Measurements from ENCODE around the gene COG3. TPM values are rescaled to one million over a fixed set of nuclear protein-coding genes. Genes with fewer than 3 reads are reported as not detected.

Gene COG3
- polyA plus RNA-seq, 1 donor: 24.7 TPM

GRCh38 chr13:45472171-45472705 is 7.5 kb downstream of the COG3 start:
- Histone ChIP-seq H3K36me3 (ENCODE audit: control insufficient read depth, insufficient read depth, low read length) (peaks cover 5% of the 10 kb centered on the region), H3K9me3 (ENCODE audit: control insufficient read depth, low read depth, low read length) (no peaks in the 10 kb centered on the region), H3K27ac (ENCODE audit: low read length) (no peak overlapping the region), H3K4me3 (ENCODE audit: low read length) (no peak overlapping the region), H3K27me3 (ENCODE audit: control insufficient read depth, insufficient read depth, low read length) (no peaks in the 10 kb centered on the region), H3K4me1 (ENCODE audit: control insufficient read depth, insufficient read depth, low read length) (peaks cover 14% of the 10 kb centered on the region)
- DNase-seq: no peak

- Histone ChIP-seq H3K27me3 (ENCODE audit: control insufficient read depth, insufficient read depth, low read length) (no peaks in the 10 kb centered on the region), H3K4me3 (ENCODE audit: low read length) (no peak overlapping the region), H3K4me1 (ENCODE audit: control insufficient read depth, insufficient read depth, low read length) (peaks cover 3% of the 10 kb centered on the region), H3K9me3 (ENCODE audit: control insufficient read depth, low read depth, low read length) (no peaks in the 10 kb centered on the region), H3K27ac (ENCODE audit: low read length) (no peak overlapping the region), H3K36me3 (ENCODE audit: control insufficient read depth, insufficient read depth, low read length) (peaks cover 7% of the 10 kb centered on the region)
- no CpG with 5 or more reads among the region's 2 CpGs for WGBS (ENCODE audit: insufficient coverage, low lambda C conversion rate)
- no peak for DNase-seq
These were observed 8.9 kb downstream of the COG3 start for GRCh38 chr13:45473627-45474026.

DNA sequence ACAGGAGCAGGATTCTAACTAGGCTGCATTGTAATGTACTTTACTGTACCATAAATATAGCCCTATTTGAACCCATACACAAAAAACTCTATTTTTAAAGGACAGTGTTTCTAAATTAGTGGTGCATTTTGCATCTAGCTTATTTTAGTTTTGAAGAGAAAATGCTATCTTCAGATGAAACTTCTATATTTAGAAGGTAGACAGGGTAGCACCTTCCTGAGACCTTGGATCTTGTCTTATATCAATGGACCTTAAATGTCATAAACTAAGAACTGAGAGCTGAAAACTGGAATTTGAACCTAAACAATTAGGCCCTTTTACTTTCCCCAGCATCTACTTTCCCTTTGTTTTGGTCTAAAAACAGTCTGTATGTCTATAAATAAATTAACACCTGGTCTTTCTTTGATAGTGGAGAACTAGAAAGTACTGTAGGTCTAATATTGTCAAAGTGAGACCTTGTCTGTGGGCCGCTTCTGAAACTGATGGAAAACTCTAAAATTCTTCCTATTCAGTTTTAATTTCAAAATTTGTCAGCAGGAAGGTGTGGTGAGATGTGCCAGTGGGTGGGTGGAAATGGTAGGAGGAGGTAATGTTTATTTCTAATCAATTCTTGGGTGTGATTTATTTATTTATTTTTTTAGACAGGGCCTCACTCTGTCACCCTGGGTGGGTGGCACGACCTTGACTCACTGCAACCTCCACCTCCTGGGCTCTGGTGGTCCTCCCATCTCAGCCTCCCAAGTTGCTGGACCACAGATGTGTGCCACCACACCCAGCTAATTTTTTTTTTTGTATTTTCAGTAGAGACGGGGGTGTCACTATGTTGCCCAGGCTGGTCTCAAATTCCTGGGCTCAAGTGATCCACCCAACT is 10.1 kb downstream of the COG3 start:
- no peak for DNase-seq
- H3K9me3 ChIP-seq (ENCODE audit: control insufficient read depth, low read depth, low read length): no peaks in the 10 kb centered on the region
- H3K36me3 ChIP-seq (ENCODE audit: control insufficient read depth, insufficient read depth, low read length): peaks cover 11% of the 10 kb centered on the region
- no peaks in the 10 kb centered on the region for H3K4me1 ChIP-seq (ENCODE audit: control insufficient read depth, insufficient read depth, low read length)
- no peaks in the 10 kb centered on the region for H3K27me3 ChIP-seq (ENCODE audit: control insufficient read depth, insufficient read depth, low read length)
- 100% methylated on average over 1 of the region's 3 CpGs for WGBS (ENCODE audit: insufficient coverage, low lambda C conversion rate)
- no peak overlapping the region for H3K27ac ChIP-seq (ENCODE audit: low read length)
- no peak overlapping the region for H3K4me3 ChIP-seq (ENCODE audit: low read length)

DNA sequence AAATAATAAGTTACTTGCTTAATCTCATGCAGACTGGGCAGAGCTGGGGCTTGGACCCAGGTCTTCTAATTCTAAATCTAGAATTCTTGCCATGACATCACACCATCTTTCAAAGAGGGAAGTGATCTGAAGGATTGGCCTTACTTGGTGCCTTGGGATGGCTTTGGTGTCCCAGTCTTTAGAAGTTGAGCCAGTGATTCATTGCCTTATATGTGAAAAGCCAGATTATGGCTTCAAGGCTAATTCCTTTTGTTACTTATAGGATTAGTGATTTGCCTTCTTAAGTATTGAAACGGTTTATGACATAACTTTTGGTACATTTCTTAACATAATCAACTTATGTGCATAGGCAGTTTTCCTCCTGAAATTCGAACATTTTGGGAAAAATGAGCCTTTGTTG is 14.9 kb downstream of the COG3 start:
- no peak overlapping the region for H3K27ac ChIP-seq (ENCODE audit: low read length)
- H3K4me1 ChIP-seq (ENCODE audit: control insufficient read depth, insufficient read depth, low read length): no peaks in the 10 kb centered on the region
- no CpG with 5 or more reads among the region's 2 CpGs for WGBS (ENCODE audit: insufficient coverage, low lambda C conversion rate)
- H3K27me3 ChIP-seq (ENCODE audit: control insufficient read depth, insufficient read depth, low read length): no peaks in the 10 kb centered on the region
- no peaks in the 10 kb centered on the region for H3K9me3 ChIP-seq (ENCODE audit: control insufficient read depth, low read depth, low read length)
- no peak for DNase-seq
- H3K36me3 ChIP-seq (ENCODE audit: control insufficient read depth, insufficient read depth, low read length): peaks cover 27% of the 10 kb centered on the region
- no peak overlapping the region for H3K4me3 ChIP-seq (ENCODE audit: low read length)

DNA sequence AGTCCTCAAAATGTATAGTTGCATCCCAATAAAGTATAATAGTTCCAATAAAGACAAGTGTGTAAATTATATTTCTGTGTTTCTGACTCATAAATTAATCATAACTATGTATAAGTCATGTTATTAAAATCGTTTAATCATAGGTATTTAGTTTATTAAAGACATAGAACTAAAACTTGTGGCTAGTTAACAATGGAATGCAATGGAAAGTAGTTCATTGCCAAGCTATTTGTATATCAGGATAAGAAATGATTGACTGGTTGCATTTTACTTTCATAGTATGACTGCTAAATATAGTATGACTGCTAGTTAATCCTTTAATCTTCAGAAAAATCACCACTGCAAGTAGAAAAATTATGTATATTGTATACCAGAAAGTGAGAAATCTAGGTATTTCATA is 16.9 kb downstream of the COG3 start:
- no CpG with 5 or more reads among the region's 1 CpG for WGBS (ENCODE audit: insufficient coverage, low lambda C conversion rate)
- Histone ChIP-seq H3K4me1 (ENCODE audit: control insufficient read depth, insufficient read depth, low read length) (no peaks in the 10 kb centered on the region), H3K27me3 (ENCODE audit: control insufficient read depth, insufficient read depth, low read length) (no peaks in the 10 kb centered on the region), H3K9me3 (ENCODE audit: control insufficient read depth, low read depth, low read length) (peaks cover 3% of the 10 kb centered on the region), H3K36me3 (ENCODE audit: control insufficient read depth, insufficient read depth, low read length) (peaks cover 33% of the 10 kb centered on the region), H3K27ac (ENCODE audit: low read length) (no peak overlapping the region), H3K4me3 (ENCODE audit: low read length) (no peak overlapping the region)
- no peak for DNase-seq

- H3K4me3 ChIP-seq (ENCODE audit: low read length): no peak overlapping the region
- no peak overlapping the region for H3K27ac ChIP-seq (ENCODE audit: low read length)
- H3K36me3 ChIP-seq (ENCODE audit: control insufficient read depth, insufficient read depth, low read length): peaks cover 37% of the 10 kb centered on the region
- whole genome bisulfite sequencing (ENCODE audit: insufficient coverage, low lambda C conversion rate): 100% methylated on average over 1 of the region's 3 CpGs
- H3K9me3 ChIP-seq (ENCODE audit: control insufficient read depth, low read depth, low read length): peaks cover 3% of the 10 kb centered on the region
- H3K27me3 ChIP-seq (ENCODE audit: control insufficient read depth, insufficient read depth, low read length): no peaks in the 10 kb centered on the region
- no peaks in the 10 kb centered on the region for H3K4me1 ChIP-seq (ENCODE audit: control insufficient read depth, insufficient read depth, low read length)
- DNase-seq: no peak
These were observed 17.9 kb downstream of the COG3 start for GRCh38 chr13:45482571-45483173.

DNA sequence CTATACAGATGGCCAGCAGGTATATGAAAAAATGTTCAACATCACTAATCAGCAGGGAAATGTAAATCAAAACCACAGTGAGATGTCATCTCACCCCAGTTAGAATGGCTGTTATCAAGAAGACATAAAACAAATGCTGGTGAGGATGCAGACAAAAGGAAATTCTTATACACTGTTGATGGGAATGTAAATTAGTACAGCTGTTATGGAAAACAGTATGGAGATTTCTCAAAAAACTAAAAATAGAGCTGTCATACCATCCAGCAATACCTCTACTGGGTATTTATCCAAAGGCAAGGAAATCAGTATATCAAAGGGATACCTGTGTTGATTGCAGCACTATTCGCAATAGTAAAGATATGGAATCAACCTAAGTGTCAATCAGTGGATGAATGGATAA is 22.9 kb downstream of the COG3 start:
- no peak for DNase-seq
- WGBS (ENCODE audit: insufficient coverage, low lambda C conversion rate): 100% methylated on average over 1 of the region's 1 CpG
- Histone ChIP-seq H3K4me1 (ENCODE audit: control insufficient read depth, insufficient read depth, low read length) (no peaks in the 10 kb centered on the region), H3K27ac (ENCODE audit: low read length) (no peak overlapping the region), H3K27me3 (ENCODE audit: control insufficient read depth, insufficient read depth, low read length) (no peaks in the 10 kb centered on the region), H3K4me3 (ENCODE audit: low read length) (no peak overlapping the region), H3K9me3 (ENCODE audit: control insufficient read depth, low read depth, low read length) (peaks cover 3% of the 10 kb centered on the region), H3K36me3 (ENCODE audit: control insufficient read depth, insufficient read depth, low read length) (peaks cover 42% of the 10 kb centered on the region)

GRCh38 chr13:45490068-45490467 is 25.3 kb downstream of the COG3 start:
- Histone ChIP-seq H3K4me3 (ENCODE audit: low read length) (no peak overlapping the region), H3K27ac (ENCODE audit: low read length) (no peak overlapping the region), H3K36me3 (ENCODE audit: control insufficient read depth, insufficient read depth, low read length) (peaks cover 43% of the 10 kb centered on the region), H3K27me3 (ENCODE audit: control insufficient read depth, insufficient read depth, low read length) (no peaks in the 10 kb centered on the region), H3K4me1 (ENCODE audit: control insufficient read depth, insufficient read depth, low read length) (no peaks in the 10 kb centered on the region), H3K9me3 (ENCODE audit: control insufficient read depth, low read depth, low read length) (peaks cover 3% of the 10 kb centered on the region)
- DNase-seq: no peak
- WGBS (ENCODE audit: insufficient coverage, low lambda C conversion rate): no CpG with 5 or more reads among the region's 1 CpG

DNA sequence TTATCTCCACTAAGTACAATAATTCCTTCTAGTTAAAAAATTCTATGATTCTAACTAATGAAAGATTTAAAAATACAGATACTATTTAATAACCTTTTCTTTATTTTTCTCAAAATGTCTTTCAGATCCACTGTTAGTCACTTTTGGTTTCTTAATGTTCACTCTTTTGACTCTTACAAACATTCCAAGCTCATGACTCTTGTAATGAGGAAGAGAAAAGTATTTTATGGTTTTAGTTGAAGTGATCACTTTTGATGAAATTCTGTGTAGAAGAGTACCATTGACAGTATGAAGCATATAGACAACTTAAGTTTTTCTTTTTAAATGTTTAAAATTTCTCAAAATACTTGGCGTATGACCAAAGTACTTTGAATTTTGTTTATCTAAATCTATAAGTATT is 27.8 kb downstream of the COG3 start:
- Histone ChIP-seq H3K27ac (ENCODE audit: low read length) (no peak overlapping the region), H3K4me1 (ENCODE audit: control insufficient read depth, insufficient read depth, low read length) (no peaks in the 10 kb centered on the region), H3K27me3 (ENCODE audit: control insufficient read depth, insufficient read depth, low read length) (no peaks in the 10 kb centered on the region), H3K36me3 (ENCODE audit: control insufficient read depth, insufficient read depth, low read length) (peaks cover 46% of the 10 kb centered on the region), H3K9me3 (ENCODE audit: control insufficient read depth, low read depth, low read length) (no peaks in the 10 kb centered on the region), H3K4me3 (ENCODE audit: low read length) (no peak overlapping the region)
- WGBS (ENCODE audit: insufficient coverage, low lambda C conversion rate): 100% methylated on average over 1 of the region's 1 CpG
- DNase-seq: no peak

- H3K27ac ChIP-seq (ENCODE audit: low read length): no peak overlapping the region
- no peaks in the 10 kb centered on the region for H3K4me1 ChIP-seq (ENCODE audit: control insufficient read depth, insufficient read depth, low read length)
- DNase-seq: no peak
- WGBS (ENCODE audit: insufficient coverage, low lambda C conversion rate): 100% methylated on average over 1 of the region's 7 CpGs
- no peaks in the 10 kb centered on the region for H3K27me3 ChIP-seq (ENCODE audit: control insufficient read depth, insufficient read depth, low read length)
- peaks cover 54% of the 10 kb centered on the region for H3K36me3 ChIP-seq (ENCODE audit: control insufficient read depth, insufficient read depth, low read length)
- no peak overlapping the region for H3K4me3 ChIP-seq (ENCODE audit: low read length)
- no peaks in the 10 kb centered on the region for H3K9me3 ChIP-seq (ENCODE audit: control insufficient read depth, low read depth, low read length)
These were observed 32.2 kb downstream of the COG3 start for GRCh38 chr13:45496942-45497341.
